Measurements from ENCODE around the gene CASP10.

Gene CASP10

DNA sequence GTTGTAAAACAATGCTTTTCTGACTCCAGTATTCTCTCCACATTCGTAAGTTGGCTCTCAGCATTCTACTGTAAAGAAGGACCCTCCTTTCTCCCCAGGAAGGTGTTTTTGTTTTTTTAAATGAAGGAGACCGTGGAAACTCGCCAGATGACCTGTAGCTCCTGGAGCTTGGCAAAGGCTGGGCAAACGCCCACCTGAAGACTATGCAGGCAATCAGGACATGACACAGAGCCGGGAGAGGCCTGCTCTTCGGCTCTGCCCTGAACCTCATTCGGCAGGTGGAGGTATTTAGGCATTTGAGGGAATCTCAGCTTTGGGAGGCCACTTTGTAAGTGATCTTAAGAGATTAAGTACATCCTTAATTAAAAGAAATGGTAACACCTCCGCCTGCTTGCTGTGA lies 17.4 kb downstream of the CASP10 start:
- DNase-seq = no peak

DNA sequence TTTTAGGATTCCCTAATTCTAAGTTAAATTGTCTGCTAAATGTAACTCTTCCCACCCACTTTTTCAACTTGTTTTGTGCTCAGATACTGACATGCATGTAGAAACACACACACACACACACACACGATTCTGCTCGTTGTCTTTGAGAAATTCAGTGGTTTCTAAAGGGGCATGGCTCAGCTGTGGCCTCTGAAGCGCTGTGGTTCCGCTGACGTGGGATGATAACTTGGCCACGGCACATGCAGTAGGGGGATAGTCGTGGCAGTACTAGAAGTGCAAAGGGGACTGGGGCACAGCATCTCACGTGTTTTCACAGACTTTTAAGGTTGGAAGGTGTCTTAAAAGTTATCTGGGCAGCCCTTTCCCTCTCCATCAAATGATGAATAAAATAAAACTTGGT lies 18.4 kb downstream of the CASP10 start:
- no peak for DNase-seq

DNA sequence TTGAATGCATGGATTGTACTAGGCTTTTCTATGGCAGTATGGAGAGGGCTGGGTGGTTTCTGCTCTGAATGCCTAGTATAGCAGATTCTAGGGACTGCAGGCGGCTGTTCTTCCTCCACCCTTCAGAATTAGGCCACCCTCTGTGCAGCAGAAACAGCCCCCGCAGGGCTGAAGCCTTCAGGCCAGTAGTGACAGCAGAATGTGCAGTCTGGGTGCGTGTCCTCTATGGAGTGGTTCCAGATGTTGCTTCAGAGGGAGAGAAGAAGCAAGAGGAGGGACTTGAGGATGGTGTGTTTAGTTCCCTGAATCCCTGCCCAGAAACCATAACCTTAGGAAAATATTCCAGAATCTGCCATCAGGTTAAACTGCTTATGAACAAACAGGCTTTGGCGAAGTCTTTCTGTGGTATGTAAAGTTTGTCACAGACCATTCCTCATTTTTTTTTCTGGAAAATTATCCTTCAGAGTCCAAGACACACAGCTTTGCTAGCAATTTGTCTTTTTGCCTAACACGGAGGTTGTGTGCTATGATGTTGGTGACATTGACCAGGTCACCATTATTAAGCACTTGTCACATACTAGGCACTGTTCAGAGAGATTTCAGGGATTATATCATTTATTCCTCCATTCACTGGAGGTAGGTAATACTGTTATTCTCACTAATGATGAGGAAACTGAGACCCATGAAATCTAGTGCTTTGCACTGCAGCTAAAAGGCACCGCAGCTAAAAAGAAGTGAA lies 21.1 kb downstream of the CASP10 start:
- DNase-seq = peak; percentile 30

DNA sequence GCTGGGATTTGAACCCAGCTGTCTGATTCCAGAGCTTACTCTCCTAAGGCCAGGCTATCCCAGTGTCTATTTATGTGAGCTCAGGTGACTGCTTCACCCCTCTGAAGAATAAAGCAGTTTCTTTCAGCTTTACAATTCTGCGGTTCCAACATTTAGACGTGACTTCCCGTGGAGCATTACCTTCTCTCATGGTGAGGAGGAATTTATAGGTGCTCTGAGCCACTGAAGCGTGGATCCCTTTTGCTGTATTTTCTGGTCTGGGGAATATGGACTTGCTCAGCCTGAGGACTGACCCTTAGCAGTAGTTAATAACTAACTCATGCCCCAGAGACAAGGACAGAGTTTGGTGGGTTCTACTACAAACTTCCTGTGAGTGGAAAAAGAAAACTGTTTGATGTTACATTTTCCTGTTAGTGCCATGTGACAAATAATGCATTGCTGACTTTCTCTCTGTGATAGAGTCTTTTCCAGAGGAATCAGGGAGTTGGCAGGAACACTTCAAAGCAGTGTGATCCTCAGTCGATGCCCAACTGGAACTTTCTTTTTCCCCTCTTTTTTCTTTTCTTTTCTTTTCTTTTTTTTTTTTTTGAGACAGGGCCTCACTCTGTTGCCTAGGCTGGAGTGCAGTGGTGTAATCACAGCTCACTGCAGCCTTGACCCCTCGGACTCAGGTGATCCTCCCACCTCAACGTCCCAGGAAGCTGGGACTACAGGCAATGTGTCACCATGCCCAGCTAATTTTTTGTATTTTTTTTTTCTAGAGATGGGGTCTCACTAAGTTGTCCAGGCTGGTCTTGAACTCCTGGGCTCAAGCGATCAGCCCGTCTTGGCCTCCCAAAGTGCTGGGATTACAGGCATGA lies 21.9 kb downstream of the CASP10 start:
- DNase-seq = no peak

DNA sequence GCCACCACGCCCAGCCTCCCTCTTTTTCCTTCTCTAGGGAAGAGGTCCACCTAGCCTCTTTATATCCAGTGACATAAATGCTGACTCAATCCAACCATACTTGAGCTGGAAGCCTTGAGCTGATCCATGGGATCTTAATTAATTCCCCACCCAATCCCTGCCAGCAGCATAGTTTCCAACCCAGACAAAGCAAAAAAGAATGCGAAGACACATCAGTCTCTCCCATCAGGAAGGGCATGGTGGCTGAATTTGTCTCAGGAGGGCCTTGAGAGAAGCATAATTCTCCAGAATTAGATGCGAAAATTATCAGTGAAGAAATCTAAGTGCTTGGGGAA lies 22.5 kb downstream of the CASP10 start:
- no peak for DNase-seq

DNA sequence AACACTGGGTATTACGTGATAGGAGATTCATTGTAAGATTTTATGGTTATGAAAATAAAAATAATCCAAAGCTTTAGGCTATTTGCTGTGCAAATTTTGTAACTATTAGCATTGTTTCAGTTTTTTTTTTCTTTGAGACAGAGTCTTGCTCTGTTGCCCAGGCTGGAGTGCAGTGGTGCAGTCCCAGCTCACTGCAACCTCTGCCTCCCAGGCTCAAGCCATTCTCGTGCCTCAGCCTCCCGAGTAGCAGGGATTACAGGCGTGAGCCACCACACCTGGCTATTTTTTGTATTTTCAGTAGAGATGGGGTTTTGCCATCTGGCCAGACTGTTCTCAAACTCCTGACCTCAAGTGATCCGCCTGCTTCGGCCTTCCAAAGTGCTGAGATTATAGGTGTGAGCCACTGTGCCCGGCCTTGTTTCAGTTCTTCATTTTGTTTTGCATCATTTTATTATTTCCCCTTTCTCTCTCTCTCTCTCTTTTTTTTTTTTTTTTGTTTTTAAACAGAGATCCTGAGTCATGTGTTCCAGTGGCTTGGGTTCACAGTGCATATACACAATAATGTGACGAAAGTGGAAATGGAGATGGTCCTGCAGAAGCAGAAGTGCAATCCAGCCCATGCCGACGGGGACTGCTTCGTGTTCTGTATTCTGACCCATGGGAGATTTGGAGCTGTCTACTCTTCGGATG lies 25.8 kb downstream of the CASP10 start:
- DNase-seq = no peak

DNA sequence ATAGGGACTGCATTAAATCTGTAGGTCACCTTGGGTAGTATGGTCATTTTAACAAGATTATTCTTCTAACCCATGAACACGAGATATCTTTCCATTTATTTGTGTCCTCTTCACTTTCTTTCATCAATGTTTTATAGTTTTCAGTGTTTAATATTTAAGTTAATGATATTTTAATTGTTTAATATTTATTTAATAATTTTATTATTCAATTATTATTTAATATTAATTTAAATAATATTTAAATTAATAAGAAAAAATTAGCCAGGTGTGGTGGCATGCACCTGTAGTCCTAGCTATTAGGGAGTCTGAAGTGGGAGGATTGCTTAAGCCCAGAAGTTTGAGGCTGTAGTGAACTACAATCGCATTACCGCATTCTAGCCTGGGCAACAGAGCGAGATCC lies 33.0 kb downstream of the CASP10 start:
- no peak for DNase-seq

DNA sequence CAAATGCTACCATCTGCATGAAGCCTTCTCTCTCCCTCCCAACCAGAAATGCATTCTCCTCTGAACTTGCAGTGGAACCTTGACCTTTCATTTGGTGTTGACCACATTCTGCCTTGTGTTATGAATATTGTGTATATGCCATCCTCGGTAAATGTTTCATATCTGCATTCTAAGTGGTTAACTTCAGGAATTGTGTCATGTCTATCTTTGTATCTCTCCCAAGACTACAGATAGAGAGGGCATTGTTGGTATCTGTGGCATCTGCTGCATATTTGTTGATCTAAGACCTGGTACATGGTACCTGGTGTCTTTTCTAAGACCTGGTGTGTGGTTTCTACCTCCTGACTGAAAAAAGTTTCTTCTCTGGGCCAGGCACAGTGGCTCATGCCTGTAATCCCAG lies 34.0 kb downstream of the CASP10 start:
- DNase-seq = no peak

DNA sequence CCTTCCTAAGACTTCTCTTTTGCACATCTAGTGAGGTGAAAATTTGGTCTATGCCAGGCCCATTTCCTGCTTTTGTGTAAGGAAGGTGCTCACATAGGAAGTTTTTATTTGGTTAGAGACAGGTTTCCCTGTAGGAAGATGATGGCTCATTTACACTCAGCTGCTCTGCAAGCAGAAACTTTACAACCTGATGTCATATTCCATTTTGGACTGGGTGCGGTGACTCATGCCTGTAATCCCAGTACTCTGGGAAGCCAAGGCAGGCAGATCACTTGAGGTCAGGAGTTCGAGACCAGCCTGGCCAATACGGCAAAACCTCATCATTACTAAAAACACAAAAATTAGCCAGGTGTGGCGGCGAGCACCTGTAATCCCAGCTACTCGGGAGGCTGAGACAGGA lies 35.8 kb downstream of the CASP10 start:
- no peak for DNase-seq

DNA sequence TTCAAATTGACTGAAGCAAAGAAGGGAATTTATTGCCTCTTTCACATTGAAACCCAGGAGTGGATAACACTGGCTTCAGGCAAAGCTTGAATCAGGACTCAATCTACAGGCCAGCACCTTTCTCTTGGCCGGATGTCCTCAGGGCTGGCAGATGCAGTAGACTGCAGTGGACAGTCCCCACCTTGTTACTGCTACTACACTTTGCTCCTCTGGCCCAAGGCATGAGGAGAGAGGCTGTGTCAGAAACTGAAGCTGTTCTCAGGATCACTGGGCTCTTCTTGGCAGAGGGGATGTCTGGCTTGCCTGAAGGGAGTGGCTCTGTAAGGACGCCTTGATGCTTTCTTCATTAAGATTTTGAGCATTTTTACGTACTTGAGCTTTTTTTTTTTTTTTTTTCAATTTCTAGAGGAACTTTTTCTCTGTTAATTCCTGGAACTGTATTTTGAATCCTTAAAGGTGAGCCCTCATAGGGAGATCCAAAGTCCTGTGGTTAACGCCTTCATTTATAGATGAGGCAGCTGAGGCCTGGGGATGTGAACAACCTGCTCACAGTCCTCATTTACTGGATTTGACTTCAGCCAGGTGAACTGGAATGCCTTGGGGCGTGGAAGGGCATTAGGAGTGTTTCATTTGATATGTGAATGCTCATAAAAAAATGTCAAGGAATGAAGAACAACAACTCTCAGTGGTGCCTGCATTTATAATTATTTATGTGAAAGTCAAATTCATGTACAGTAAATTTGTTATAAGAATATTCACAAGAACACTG lies 36.6 kb downstream of the CASP10 start:
- DNase-seq = no peak

DNA sequence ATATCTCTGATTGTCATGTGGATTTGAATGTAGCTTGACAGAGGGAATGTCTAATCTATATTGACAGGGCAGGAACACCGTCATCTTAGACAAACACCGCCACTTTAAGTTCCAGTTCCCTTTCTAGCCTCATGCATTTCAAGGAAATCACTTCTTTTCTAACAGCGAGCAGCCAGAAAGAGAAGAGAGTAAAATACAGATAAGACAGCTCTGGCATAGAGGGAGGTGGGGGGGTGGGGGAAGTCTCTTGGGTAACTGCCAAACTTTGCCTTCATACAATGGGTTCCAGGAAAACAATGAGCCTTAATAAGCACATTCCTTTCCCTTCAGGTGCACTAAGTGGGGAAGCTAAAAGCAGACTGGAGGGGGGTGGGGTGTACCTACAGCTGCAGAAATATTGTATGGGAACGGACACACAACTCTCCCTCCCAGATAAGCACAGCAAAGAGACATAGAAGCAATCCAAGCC lies 37.2 kb downstream of the CASP10 start:
- DNase-seq = peak; percentile 40

DNA sequence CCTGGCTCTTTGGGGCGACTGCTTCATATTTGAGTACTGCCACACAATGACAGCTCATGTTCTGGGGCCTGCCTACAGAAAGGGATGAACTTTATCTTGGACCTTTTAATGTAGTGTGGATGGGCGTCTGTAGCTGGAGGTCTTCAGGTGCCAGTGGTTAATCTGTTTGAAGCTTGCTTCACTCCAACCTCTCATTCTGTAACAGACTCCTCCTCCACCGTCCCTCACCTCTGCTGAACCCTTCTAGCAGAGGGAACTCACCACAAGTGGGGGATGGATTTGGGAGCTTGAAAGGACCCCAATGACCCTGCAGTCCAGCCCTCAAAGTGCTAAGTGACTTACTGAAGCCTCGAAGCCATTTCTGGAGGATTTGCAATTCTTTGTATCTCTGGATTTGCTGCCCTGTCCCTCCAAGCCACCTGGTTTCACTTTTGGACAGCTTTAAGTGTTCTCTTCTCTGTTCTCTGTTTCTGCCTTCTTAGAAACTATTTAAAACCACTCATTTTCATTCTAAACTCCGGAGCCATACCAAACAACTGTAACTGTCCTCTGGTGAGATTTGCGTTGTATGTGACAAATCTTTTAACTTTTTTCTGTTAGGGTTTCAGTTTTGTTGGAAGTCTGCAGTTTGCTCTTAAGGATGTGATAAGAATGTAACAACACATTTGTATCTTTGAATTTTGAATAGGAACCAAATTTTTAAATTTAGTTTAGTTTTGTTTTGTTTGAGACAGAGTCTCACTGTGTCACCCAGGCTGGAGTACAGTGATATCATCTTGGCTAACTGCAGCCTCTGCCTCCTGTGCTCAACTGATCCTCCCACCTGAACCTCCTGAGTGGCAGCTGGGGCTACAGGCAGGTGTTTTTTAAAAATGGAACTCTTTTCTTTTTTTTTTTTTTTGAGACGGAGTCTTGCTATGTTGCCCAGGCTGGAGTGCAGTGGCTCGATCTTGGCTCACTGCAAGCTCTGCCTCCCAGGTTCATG lies 40.4 kb downstream of the CASP10 start:
- DNase-seq = no peak

DNA sequence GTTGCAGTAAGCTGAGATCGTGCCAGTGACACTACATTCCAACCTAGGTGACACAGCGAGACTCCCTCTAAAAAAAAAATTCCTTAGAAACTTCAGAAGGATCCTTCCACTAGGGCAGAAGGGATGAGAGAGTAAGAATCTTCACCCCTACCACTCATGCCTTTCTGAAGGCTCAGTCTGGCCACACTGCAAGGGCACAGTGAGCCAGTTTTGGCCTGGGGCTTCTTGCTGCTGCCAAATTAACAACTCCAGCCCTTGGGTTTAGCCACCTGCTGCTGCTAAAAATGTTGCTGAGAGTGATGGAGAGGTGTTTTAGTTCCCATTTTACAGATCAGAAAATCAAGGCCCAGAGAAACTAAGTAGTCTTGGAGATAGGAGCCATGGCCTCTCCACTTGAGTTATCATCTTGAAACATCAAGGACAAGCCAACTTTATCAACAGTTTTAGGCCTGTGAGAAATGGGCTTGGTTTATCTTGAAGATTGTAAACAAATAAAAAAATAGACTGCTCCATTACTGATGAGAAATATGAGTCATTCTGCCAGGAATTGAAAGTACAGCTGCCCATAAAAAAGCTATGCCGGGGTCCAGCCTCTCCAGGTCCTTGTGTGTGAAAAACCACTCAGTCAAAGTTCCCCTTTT lies 45.5 kb downstream of the CASP10 start:
- DNase-seq = no peak

DNA sequence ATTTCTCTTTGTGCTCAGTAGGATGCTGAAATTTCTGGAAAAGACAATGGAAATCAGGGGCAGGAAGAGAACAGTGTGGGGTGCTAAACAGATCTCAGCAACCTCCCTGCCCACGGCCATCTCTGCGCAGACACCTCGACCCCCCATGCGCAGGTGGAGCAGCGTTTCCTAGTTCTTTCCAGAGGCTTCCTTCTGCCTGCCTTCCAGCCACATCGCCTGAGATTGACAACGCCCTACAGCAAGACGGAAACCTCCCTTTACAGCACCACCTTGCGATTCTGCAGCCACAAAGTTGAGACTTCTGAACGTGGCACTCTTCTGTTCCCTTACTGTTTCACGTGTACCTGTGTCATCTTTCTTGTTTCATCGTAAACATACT lies 46.0 kb downstream of the CASP10 start:
- DNase-seq = no peak

DNA sequence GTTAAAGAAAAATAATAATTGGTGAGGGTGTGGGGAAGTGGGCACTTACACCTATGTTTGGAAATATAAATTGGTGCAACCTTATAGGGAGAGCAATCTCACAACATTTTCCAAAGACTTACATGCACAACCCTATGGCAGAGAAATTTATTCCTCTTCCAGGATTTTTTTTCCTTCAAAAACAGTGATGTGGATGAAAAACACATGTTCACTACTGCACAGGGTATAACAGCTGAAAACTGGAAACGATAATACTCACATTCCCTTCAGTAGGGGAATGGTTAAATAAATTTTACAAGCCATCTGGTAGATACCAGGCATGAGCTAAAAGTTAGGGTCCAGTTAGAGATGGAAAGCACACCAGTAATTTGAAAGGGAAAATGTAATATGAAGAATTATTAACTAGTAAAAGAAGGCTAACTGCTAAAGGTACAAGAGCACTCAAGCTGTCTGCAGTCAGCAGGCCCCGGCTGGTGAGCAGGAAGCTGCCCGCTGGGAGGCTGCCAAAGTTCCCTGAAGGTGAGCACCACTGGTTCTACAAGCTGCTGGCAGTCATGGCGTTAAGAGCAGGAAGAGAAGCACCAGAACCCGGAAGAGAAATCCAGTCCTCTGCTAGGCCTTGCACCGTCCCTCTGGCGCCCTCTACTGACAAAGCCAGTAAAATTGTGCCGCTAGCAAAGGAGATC lies 49.0 kb downstream of the CASP10 start:
- peak; percentile 77 for DNase-seq

DNA sequence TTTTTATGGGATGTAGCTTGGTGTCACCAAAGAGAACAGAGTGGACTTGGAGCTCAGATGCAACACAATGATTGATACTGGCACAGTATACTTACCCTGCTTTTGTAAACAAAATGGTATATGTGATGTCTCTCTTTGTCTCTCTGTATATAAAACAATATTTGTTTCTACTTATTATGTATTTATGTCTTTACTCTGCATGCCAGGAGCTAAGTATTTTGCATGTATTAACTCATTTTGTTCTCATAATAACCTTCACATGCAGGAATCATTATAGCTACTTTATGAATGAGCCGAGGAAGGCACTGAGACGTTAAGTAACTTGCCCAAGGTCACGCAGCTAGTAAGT lies 49.5 kb downstream of the CASP10 start:
- DNase-seq = no peak

DNA sequence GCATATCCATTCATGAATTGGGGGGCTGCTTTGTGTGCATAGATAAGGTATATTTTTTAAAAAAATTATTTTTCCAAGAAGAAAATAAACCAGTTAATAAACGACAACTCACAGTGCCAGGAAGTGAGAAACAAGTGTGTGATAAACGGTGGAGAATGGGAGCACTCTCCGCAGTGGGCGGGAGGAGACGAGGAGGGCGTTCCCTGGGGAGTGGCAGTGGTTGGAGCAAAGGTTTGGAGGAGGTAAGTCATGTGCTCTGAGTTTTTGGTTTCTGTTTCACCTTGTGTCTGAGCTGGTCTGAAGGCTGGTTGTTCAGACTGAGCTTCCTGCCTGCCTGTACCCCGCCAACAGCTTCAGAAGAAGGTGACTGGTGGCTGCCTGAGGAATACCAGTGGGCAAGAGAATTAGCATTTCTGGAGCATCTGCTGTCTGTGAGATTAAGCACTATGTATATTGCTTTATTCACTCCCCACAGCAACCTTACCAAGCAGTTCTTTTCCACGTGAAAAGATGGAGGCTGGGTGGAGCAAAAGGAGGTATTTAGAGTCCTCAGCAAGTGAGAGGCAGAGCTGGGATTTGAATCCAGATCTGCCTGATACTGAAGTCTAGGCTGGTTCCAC lies 50.4 kb downstream of the CASP10 start:
- DNase-seq = peak; percentile 57

DNA sequence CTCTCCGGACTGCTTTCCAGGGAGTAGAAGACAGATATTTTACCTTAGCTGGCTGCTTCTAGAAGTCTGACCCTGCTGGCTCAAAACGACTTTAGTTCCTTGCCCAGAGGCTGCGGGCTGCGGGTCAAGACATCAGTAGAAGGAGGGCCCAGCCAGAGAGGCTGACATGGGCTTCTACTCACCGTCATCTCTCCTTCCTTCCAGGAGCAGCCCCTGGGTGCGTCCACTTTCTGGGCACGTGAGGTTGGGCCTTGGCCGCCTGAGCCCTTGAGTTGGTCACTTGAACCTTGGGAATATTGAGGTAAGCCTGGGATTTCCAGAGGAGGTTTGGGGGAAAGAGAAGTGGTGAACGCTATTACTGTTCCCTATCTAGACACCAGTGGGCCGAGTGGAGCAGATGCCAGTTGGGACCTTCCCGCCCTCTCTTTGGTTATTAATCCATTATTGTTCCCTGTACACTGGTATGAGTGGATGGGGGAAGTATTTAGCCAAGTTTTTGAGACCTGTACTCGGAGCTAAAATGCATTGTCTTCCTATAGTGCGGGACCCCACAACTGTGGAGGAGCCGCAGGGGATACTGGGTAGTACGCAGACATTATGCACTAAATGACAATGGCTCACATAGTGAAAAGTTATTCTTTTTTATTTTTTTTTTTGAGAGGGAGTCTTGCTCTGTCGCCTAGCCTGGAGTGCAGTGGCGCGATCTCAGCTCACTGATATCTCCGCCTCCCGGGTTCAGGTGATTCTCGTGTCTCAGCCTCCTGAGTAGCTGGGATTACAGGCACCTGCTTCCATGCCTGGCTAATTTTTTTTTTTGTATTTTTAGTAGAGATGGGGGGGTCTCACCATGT lies 51.1 kb downstream of the CASP10 start:
- no peak for DNase-seq

DNA sequence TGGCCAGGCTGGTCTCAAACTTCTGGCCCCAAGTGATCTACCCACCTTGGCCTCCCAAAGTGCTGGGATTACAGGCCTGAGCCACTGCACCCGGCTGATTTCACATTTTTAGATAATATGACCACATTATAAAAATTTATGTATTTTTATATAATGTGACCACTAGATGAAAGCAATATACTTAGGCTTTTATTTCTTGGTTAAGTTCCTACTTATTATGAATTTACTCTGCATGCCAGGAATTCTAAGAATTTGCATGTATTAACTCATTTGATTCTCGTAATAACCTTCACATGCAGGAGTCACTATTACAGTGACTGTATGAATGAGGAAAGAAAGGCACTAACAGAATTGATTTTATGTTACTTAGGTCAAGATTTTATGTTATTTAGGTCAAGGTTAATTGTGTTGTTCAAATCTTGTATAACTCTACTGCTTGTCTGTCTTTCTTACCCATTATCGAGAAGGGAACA lies 51.8 kb downstream of the CASP10 start:
- DNase-seq = no peak
